Heart right ventricle (tissue), 16 donors: Measurements from ENCODE around the gene TBCA. TPM values are rescaled to one million over a fixed set of nuclear protein-coding genes. Genes with fewer than 3 reads are reported as not detected.

Source experiments
- ATAC-seq, 8 donors: fragments of 200-7000 bp; cut with Tn5 transposase; one replicate each; pipeline ENCODE4 v1.9.1; 2020; ENCODE audit warnings: mild to moderate bottlenecking in 8 of 8, moderate library complexity in 8 of 8, moderate number of reproducible peaks in 1 of 8
- DNase-seq, 2 donors: peaks; one replicate each; pipeline ENCODE4 v3.0.0-alpha.2; 2020
- H3K27ac ChIP-seq, 10 donors: fragments of 200-600 bp; sonication (generic) in 2 of 10; one replicate each; pipeline versions ENCODE4 v1.5.0 to v1.8.0; 2020 to 2022; ENCODE audit warnings: mild to moderate bottlenecking in 3 of 10
- H3K27me3 ChIP-seq, 7 donors: fragments of 200-600 bp; one replicate each; pipeline ENCODE4 v1.8.0; 2021 to 2022; ENCODE audit warnings: mild to moderate bottlenecking in 2 of 7
- H3K36me3 ChIP-seq, 9 donors: fragments of 200-600 bp; sonication (generic) in 1 of 9; one replicate each; pipeline versions ENCODE4 v1.5.0 to v1.8.0; 2020 to 2022; ENCODE audit warnings: mild to moderate bottlenecking in 2 of 9
- H3K4me1 ChIP-seq, 9 donors: fragments of 200-600 bp; sonication (generic) in 1 of 9; one replicate each; pipeline versions ENCODE4 v1.5.0 to v1.8.0; 2020 to 2022; ENCODE audit warnings: mild to moderate bottlenecking in 4 of 9
- H3K4me3 ChIP-seq, 10 donors: fragments of 200-600 bp; sonication (generic) in 2 of 10; one replicate each; pipeline versions ENCODE4 v1.5.0 to v1.8.0; 2020 to 2022; ENCODE audit warnings: mild to moderate bottlenecking in 7 of 10, moderate library complexity in 2 of 10
- H3K9me3 ChIP-seq, 11 donors: fragments of 200-600 bp in 10 of 11; sonication (generic) in 2 of 11; one replicate each; pipeline versions ENCODE4 v1.5.0 to v1.8.0; 2013 to 2022; ENCODE audit warnings: mild to moderate bottlenecking in 2 of 11, control low read depth in 1 of 11, moderate library complexity in 1 of 11
- CTCF ChIP-seq, 9 donors: fragments of 200-600 bp; sonication (generic) in 2 of 9; IDR thresholded peaks; one replicate each; pipeline versions ENCODE4 v1.5.0 to v1.8.0; 2021 to 2022; ENCODE audit warnings: antibody characterized with exemption in 9 of 9, mild to moderate bottlenecking in 5 of 9, moderate library complexity in 1 of 9
- WGBS, 2 donors: extraction: QIAGEN DNeasy Blood & Tissue Kit; methylation state at CpG; one replicate each; pipeline ENCODE4 v1.1.7; 2013; ENCODE audit warnings: inconsistent platforms in 1 of 2; 5-methylcytosine and 5-hydroxymethylcytosine counted together
- intact Hi-C, 10 donors: fragments of 100-400 bp; cut with DNase I; formaldehyde crosslinking; loops; one replicate each; pipeline versions ENCODE4 v1.11.1 to v1.14.2; 2022
- polyA plus RNA-seq, 2 donors: library from polyadenylated mRNA; stranded (reverse); fragments of 200-250 nt; gene quantifications; one replicate each; pipeline ENCODE4 v1.2.3, GENCODE V29; 2013
- total RNA-seq, 10 donors: library from RNA; stranded (reverse); fragmentation: NEBNext Ultra II Directional in 3 of 10; extraction: Animal tissue kit (Norgen Biotek cat#: 25700) in 3 of 10; gene quantifications; one replicate each; pipeline versions ENCODE4 v1.2.1 to v1.2.4, GENCODE V29; 2021 to 2023
- donor health status: Arrhythmogenic right ventricular cardiomyopathy.
- donor health status: ischemic (EF 13 %, LVEDD 7.1; RV severe dilation, severe dysfunction).
- donor health status: healthy with polysubstance abuse.
- donor health status: DM: no; HTN: yes; CAD: no.
- donor health status: DM: no; HTN: no; CAD: no.
- donor health status: ischemic (EF 25% LVEDD 6.9; RV normal size, moderate dysfunction).
- donor health status: ischemic (EF 25% LVEDD 5.7; RV mildly dilated, moderate dysfunction).
- donor health status: healthy.
- donor health status: DM: yes; HTN: yes; CAD: no.
- donor health status: Ischemic cardiomyopathy.
- donor health status: ischemic (EF 35%, LVEDD 5.7; RV mildly dilated, moderate dysfunction).
- donor health status: nonischemic (EF 11% LVEDD 7.7; RV severe dilation, severe dysfunction).
- donor health status: DM: yes; HTN: yes; CAD: no.
- donor health status: PGD.
- donor health status: ischemic (EF 29% LVEDD 5.4; RV normal size, mild dysfunction).
- donor health status: nonischemic (EF 23%, LVEDD 6.1; RV moderate dilation, normal function).

The TBCA gene
- total and polyA plus RNA-seq, 12 donors = 66.6 to 171 (median 147) TPM

DNA sequence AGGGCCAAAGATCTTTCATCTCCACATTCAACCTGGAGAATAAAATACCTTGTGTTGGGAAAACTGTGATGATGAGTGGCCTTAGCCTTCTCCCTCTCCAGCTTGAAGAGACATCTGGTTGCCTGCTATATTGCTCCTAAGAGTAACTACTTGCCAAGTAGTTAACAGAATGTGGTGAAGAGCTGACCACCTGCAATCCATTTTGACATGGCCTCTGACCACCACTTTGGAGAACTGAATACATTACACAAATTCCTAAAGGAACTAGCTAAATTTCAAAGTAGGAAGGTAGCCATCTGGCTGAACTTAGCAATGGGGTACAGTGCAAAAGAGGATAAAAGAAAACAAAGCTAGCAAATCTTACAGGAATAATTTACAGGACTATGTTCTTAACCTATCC, 7.2 kb downstream of the TBCA start:
- no peak overlapping the region for H3K4me3 ChIP-seq
- TF ChIP-seq CTCF (IDR thresholded peaks at IDR 0.05) = no peak
- H3K27ac ChIP-seq = no peak overlapping the region
- no peaks in the 10 kb centered on the region for H3K27me3 ChIP-seq
- no peak for DNase-seq
- H3K36me3 ChIP-seq = peaks cover 0 to 49% (median 0%) of the 10 kb centered on the region in 9 donors
- ATAC-seq = no peak
- peaks cover 0 to 71% (median 44%) of the 10 kb centered on the region in 9 donors for H3K4me1 ChIP-seq
- intact Hi-C loops = no loop called here
- H3K9me3 ChIP-seq = no peaks in the 10 kb centered on the region

- Histone ChIP-seq H3K36me3 (peaks cover 0 to 52% (median 0%) of the 10 kb centered on the region in 9 donors), H3K4me1 (peaks cover 0 to 57% (median 32%) of the 10 kb centered on the region in 9 donors), H3K27me3 (no peaks in the 10 kb centered on the region), H3K27ac (no peak overlapping the region), H3K4me3 (no peak overlapping the region), H3K9me3 (peaks cover 0 to 8% (median 0%) of the 10 kb centered on the region in 11 donors)
- intact Hi-C loops = no loop called here
- WGBS, 2 donors = 98 to 99% methylated on average over 1 of the region's 1 CpG
- no peak for ATAC-seq
- TF ChIP-seq CTCF (IDR thresholded peaks at IDR 0.05) = no peak
- DNase-seq = no peak
Measured at GRCh38 chr5:77767301-77767700, 8.8 kb downstream of the TBCA start.

DNA sequence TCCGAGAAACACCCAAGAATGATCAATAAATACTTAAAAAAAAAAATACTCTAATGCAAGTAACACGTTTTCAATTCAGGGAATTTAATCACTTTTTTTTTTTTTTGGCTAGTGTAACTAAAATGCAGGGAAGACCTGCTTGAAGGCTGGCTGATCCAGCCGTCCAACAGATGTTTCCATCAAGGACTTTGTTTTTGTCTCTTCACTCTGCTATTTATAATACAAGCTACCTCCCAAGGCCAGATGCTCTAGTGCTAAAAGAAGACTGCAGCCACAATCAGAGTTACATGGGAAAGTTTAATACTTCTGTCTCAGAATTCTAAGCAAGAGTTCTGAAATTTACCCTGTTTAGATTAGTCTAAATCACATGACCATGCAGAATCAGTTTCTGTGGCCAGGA, 14.5 kb downstream of the TBCA start:
- Histone ChIP-seq H3K4me1 (peaks cover 0 to 34% (median 13%) of the 10 kb centered on the region in 9 donors), H3K27me3 (no peaks in the 10 kb centered on the region), H3K27ac (peak overlapping the region in 1 of 10 donors; percentile 2), H3K9me3 (peaks cover 0 to 8% (median 0%) of the 10 kb centered on the region in 11 donors), H3K36me3 (peaks cover 0 to 8% (median 0%) of the 10 kb centered on the region in 9 donors), H3K4me3 (no peak overlapping the region)
- whole genome bisulfite sequencing, 2 donors = 39 to 61% methylated on average over 3 of the region's 3 CpGs
- TF ChIP-seq CTCF (IDR thresholded peaks at IDR 0.05) = no peak
- DNase-seq = no peak
- intact Hi-C loops = no loop called here
- ATAC-seq = peak in 2 of 8 donors; percentile 51 to 54

DNA sequence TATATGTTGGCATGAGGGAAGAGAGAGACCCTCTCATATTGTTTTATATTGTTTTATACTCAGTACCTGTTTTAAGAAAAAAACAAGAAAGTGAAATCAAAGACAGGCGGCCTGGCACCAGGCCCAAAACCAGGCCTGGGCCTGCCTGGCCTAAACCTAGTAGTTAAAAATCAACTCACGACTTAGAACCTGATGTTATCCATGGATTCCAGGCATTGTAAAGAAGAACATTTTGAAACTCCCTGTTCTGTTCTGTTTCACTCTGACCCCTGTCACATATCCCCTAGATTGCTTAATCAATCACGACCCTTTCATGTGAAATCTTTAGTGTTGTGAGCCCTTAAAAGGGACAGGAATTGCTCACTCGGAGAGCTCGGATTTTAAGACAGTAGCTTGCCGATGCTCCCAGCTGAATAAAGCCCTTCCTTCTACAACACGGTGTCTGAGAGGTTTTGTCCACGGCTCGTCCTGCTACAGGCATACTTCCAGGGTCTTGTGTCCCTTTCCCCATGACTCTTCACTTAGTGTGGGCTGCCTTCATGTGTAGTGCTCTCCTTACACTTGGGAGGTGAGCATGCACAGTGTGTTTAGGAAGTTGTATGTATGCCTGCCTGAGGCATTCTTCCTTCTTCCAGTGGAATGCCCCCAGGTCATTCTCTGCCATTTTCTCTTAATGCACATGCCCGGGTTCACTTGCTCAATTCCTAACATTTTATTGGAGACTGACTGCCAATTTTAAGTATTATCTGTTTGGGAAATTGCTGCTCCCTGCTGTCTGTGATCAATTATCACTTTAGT, 17.8 kb downstream of the TBCA start:
- peaks cover 0 to 30% (median 11%) of the 10 kb centered on the region in 9 donors for H3K4me1 ChIP-seq
- no peak overlapping the region for H3K27ac ChIP-seq
- no peaks in the 10 kb centered on the region for H3K27me3 ChIP-seq
- no peak overlapping the region for H3K4me3 ChIP-seq
- ATAC-seq (no peak), DNase-seq (no peak)
- 93 to 94% methylated on average over 10 of the region's 10 CpGs for WGBS, 2 donors
- peaks cover 0 to 6% (median 0%) of the 10 kb centered on the region in 9 donors for H3K36me3 ChIP-seq
- intact Hi-C loops = no loop called here
- no peak for TF ChIP-seq CTCF (IDR thresholded peaks at IDR 0.05)
- H3K9me3 ChIP-seq = peaks cover 0 to 3% (median 0%) of the 10 kb centered on the region in 11 donors
